GM13977 (cell line): ENCODE results near the gene HOXD12.

ENCODE experiments used
- DNase-seq: peaks from one replicate; pipeline ENCODE4 v3.0.0; 2012; ENCODE audit warnings: low spot score
- CTCF ChIP-seq: IDR thresholded peaks from 2 replicates; pipeline ENCODE4 v1.5.1; 2012; ENCODE audit warnings: mild to moderate bottlenecking, control low read depth; ENCODE audit not compliant: insufficient read depth; ENCODE audit errors: extremely low read depth, missing control alignments
- in situ Hi-C: fragments of 300-500 bp; cut with MboI; formaldehyde crosslinking; loops from one replicate; pipeline ENCODE4 v1.12.0; 2022; ENCODE audit warnings: low sequenced_read_pairs, low pct_unique_long_range_greater_than_20kb, mixed read lengths, inconsistent platforms; ENCODE audit not compliant: unreplicated experiment

The HOXD12 gene

GRCh38 chr2:176111309-176111663 is 11.7 kb downstream of the HOXD12 start:
- DNase-seq = peak; percentile 74
- peak; percentile 59 for TF ChIP-seq CTCF
- in situ Hi-C loops = loop anchor here (25.0 kb wide), 1 partner anchor 749 kb away; no protein-coding TSS in a partner anchor

GRCh38 chr2:176111846-176112374 is 12.3 kb downstream of the HOXD12 start:
- in situ Hi-C loops = loop anchor here (25.0 kb wide), 1 partner anchor 750 kb away; no protein-coding TSS in a partner anchor
- no peak for DNase-seq
- TF ChIP-seq CTCF = no peak

- no peak for DNase-seq
- in situ Hi-C loops = loop anchor here (25.0 kb wide), 1 partner anchor 750 kb away; no protein-coding TSS in a partner anchor
- no peak for TF ChIP-seq CTCF
Observed at GRCh38 chr2:176112375-176113302, 13.0 kb downstream of the HOXD12 start.

GRCh38 chr2:176114120-176114929 is 14.7 kb downstream of the HOXD12 start:
- in situ Hi-C loops = loop anchor here (25.0 kb wide), 1 partner anchor 752 kb away; no protein-coding TSS in a partner anchor
- DNase-seq = no peak
- no peak for TF ChIP-seq CTCF

- in situ Hi-C loops = loop anchor here (25.0 kb wide), 1 partner anchor 753 kb away; no protein-coding TSS in a partner anchor
- TF ChIP-seq CTCF = no peak
- DNase-seq = no peak
Observed at GRCh38 chr2:176114930-176115625, 15.5 kb downstream of the HOXD12 start.
